Measurements from ENCODE around the gene ERI3.

The ERI3 gene

DNA sequence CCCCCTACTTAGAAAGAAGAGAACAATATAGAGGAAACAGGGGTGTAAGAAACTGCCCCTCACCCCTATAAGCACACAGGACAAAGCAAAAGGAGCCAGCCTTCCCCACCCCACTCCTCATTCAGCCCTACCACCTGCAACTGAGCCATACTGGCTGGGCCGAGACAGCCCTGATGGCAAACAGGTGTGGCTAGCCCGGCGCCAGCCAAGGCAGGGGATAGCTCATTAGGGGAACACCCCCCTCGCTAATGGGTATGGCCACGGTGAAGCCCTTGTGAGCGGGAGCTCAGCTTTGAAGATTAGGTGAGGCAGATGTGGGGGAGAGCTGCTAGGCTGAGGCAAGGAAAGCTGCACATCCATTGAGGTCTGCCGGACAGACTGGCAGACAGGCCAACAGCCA lies 65.5 kb downstream of the ERI3 start:
- no peaks in the 10 kb centered on the region for H3K9me3 ChIP-seq (ENCODE audit: control insufficient read depth, low read length)
- peaks cover 53% of the 10 kb centered on the region for H3K4me1 ChIP-seq (ENCODE audit: control insufficient read depth, insufficient read depth, low read length)
- H3K27me3 ChIP-seq (ENCODE audit: control insufficient read depth, insufficient read depth, low read length): no peaks in the 10 kb centered on the region
- H3K4me3 ChIP-seq (ENCODE audit: low read length): no peak overlapping the region
- H3K9ac ChIP-seq (ENCODE audit: low read length): peak overlapping the region; percentile 14
- H3K36me3 ChIP-seq (ENCODE audit: control insufficient read depth, insufficient read depth, low read length): peaks cover 6% of the 10 kb centered on the region

DNA sequence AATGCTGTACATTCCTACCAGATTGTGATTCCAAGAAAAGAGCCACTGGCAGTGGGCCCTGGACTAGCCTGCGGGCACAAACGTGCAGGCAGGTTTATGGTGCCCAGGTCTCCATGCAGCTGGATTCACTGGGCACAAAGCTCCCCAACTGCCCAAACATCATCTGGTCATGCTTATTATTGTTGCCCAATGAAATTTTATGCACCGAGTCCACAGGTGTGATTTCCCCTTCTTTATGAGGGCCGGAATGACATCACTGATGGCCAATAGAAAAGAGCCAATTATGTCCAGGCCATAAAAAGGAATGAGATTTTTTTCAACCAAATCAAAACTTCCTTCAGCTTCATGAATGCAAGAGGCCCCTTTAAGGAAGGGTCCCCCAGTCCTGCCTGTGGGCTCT lies 66.2 kb downstream of the ERI3 start:
- Histone ChIP-seq H3K4me1 (ENCODE audit: control insufficient read depth, insufficient read depth, low read length) (peaks cover 53% of the 10 kb centered on the region), H3K9ac (ENCODE audit: low read length) (peak overlapping the region; percentile 14), H3K36me3 (ENCODE audit: control insufficient read depth, insufficient read depth, low read length) (peaks cover 6% of the 10 kb centered on the region), H3K4me3 (ENCODE audit: low read length) (no peak overlapping the region), H3K9me3 (ENCODE audit: control insufficient read depth, low read length) (no peaks in the 10 kb centered on the region), H3K27me3 (ENCODE audit: control insufficient read depth, insufficient read depth, low read length) (no peaks in the 10 kb centered on the region)

DNA sequence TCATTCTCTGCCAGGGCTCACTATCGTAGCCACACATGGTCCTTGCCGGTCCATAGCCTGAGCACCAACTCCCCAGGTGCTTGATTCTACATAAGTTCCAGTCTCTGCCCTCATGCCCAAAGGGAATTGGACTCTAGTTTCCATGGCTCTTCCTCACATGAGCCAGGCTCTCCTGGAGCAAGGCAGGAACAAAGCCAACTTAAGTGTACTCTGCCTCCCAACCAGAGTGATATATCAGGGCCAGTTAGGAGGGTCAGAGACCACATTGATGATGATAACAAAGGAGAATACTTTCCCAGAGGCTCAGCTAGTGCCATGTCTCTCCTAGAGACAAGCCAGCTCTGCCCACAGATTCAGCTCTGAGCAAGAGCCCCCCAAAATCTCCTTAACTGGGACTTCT lies 70.9 kb downstream of the ERI3 start:
- Histone ChIP-seq H3K27me3 (ENCODE audit: control insufficient read depth, insufficient read depth, low read length) (no peaks in the 10 kb centered on the region), H3K9ac (ENCODE audit: low read length) (no peak overlapping the region), H3K36me3 (ENCODE audit: control insufficient read depth, insufficient read depth, low read length) (peaks cover 6% of the 10 kb centered on the region), H3K4me1 (ENCODE audit: control insufficient read depth, insufficient read depth, low read length) (peaks cover 43% of the 10 kb centered on the region), H3K9me3 (ENCODE audit: control insufficient read depth, low read length) (no peaks in the 10 kb centered on the region), H3K4me3 (ENCODE audit: low read length) (no peak overlapping the region)

DNA sequence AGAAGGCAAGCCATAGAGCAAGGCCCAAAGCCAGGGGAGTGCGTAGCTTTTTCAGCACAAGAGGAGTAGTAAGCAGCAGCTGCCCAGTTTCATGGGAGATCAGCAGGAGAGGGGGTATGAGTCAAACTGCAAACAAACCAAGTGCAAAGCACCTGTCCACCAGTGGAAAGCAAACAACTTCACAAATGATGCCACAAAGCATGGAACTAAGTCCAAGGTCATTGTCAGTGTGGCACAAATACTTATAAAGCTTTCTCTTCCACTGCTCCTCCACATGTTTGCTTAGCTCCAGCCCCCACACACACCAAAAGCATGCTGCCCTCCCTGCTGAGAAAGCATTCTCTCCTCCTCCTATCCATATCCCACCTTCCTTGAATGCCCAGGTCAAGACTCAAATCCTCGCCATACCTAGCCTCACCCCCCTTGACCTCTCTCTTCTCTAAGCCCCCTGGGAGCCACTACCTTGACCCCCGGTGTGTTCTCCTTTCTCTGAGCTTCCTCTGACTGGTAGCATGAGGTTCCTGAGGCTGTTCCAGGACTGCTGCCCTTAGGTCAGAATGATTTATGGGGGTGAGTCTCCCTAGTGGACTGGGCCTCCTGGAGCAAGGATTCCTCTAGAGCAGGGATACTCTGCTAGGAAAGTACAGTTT lies 71.4 kb downstream of the ERI3 start:
- H3K4me3 ChIP-seq (ENCODE audit: low read length): no peak overlapping the region

DNA sequence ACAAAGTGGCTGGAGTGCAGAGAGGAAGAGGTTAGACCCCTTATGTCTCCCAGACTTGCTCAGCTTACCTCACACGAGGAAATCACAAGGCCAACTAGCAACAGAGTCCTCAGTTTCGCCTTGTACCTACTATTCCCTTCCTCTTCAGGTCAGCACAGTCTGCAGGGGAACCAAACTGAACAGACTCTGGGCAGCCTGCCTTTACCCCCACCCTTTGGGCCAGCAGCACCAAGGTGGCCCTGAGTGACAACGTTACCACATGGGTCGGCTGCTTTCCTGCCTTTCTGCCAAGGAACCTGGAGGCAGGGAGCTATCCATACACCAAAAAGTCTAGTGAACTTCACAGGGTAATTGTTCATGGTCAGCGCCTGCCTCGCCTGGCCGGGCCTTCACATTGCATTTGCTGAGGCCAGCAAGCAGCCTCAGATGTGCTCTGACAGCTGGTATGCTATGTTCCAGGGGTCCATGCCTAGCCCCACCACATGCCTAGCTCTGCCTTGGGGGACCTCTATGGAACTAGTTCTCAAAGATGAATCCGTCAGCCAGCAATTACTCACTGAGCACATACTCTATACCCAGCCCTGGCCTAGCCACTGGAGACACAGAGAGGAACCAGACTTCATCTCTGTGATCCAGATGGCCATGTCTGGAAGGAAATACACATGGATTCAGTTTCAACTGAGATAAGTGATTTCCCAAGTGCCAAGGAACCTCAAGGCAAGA lies 72.2 kb downstream of the ERI3 start:
- H3K4me3 ChIP-seq (ENCODE audit: low read length): no peak overlapping the region
- peaks cover under 1% of the 10 kb centered on the region for H3K36me3 ChIP-seq (ENCODE audit: control insufficient read depth, insufficient read depth, low read length)
- no peaks in the 10 kb centered on the region for H3K27me3 ChIP-seq (ENCODE audit: control insufficient read depth, insufficient read depth, low read length)
- H3K9ac ChIP-seq (ENCODE audit: low read length): no peak overlapping the region
- peaks cover 30% of the 10 kb centered on the region for H3K4me1 ChIP-seq (ENCODE audit: control insufficient read depth, insufficient read depth, low read length)
- H3K9me3 ChIP-seq (ENCODE audit: control insufficient read depth, low read length): no peaks in the 10 kb centered on the region

More for the DNA sequence above, 71.4 kb downstream of the ERI3 start:
- Histone ChIP-seq H3K27me3 (ENCODE audit: control insufficient read depth, insufficient read depth, low read length) (no peaks in the 10 kb centered on the region), H3K4me1 (ENCODE audit: control insufficient read depth, insufficient read depth, low read length) (peaks cover 38% of the 10 kb centered on the region), H3K9me3 (ENCODE audit: control insufficient read depth, low read length) (no peaks in the 10 kb centered on the region), H3K36me3 (ENCODE audit: control insufficient read depth, insufficient read depth, low read length) (peaks cover 6% of the 10 kb centered on the region), H3K9ac (ENCODE audit: low read length) (no peak overlapping the region)

DNA sequence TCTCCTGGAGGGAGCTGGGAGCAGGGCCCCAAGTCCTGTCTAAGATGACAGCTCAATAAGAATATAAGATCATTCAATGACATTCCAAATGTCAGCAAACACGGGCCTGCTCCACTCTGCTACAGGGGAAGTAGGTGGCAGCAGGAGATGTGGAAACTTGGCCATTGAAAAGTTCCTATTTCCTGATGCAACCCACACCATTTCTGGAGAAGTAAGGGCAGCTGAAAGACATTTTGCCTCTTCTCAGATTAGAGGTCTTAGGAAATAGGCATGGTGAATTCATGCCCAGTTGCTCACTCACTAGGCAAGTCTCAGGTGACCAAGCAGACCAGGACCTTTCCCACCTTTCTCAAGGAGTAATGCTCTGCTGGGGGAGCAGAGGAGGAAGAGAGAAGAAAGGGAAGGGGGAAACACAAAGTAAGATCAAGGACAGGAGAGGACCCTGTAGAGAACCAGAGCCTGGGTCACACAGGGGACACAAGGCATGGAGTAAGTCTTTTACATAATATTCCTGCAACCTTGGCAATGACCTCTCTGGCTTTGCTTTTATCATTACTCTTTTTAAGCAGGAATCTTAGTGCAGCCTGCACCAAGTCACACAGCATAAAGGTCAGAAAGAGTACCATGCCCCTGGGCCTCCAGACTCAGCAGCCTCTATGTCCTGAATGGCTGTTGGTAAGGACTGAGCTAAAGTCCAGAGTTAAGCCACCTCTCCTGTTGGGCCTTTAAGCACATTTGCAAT lies 72.9 kb downstream of the ERI3 start:
- no peaks in the 10 kb centered on the region for H3K27me3 ChIP-seq (ENCODE audit: control insufficient read depth, insufficient read depth, low read length)
- H3K9ac ChIP-seq (ENCODE audit: low read length): no peak overlapping the region
- H3K4me3 ChIP-seq (ENCODE audit: low read length): no peak overlapping the region
- H3K9me3 ChIP-seq (ENCODE audit: control insufficient read depth, low read length): no peaks in the 10 kb centered on the region
- H3K36me3 ChIP-seq (ENCODE audit: control insufficient read depth, insufficient read depth, low read length): no peaks in the 10 kb centered on the region
- peaks cover 31% of the 10 kb centered on the region for H3K4me1 ChIP-seq (ENCODE audit: control insufficient read depth, insufficient read depth, low read length)

DNA sequence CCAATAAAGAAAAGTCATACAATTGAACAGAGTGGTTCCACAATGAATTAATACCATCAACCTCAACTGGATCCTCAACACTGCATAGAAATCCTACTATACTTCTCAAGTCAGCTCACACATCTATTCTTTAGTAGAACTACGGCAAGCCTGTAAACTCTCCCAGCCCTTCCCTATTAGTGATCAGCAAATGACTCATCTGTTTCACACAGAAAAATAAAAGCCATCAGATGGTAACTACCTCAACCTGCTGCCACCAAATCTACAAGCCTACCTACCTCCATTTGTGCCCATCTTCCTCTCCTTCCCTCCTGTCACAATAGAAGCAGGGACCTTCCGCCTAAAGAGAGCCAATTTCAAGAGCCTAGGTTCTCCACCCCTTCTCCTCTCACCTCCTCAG lies 78.2 kb downstream of the ERI3 start:
- no peak overlapping the region for H3K4me3 ChIP-seq (ENCODE audit: low read length)
- no peaks in the 10 kb centered on the region for H3K27me3 ChIP-seq (ENCODE audit: control insufficient read depth, insufficient read depth, low read length)
- no peaks in the 10 kb centered on the region for H3K9me3 ChIP-seq (ENCODE audit: control insufficient read depth, low read length)
- H3K9ac ChIP-seq (ENCODE audit: low read length): no peak overlapping the region
- peaks cover 10% of the 10 kb centered on the region for H3K4me1 ChIP-seq (ENCODE audit: control insufficient read depth, insufficient read depth, low read length)
- H3K36me3 ChIP-seq (ENCODE audit: control insufficient read depth, insufficient read depth, low read length): no peaks in the 10 kb centered on the region

DNA sequence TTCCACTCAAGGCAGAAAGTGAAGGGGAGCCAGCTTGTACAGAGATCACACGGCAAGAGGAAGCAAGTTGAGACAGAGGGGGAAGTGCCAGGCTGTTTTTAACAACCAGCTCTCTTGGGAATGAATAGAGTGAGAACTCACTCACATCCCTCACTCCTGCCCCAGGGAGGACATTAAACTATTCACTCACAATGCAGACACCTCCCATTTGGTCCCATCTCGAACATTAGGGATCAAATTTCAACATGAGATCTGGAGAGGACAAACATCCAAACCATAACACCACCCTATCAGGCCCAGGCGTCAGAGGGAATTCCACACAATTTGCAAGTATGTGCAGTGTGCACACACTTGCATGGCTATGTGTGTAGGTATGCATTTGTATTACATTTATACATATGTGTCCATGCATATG lies 79.1 kb downstream of the ERI3 start:
- Histone ChIP-seq H3K4me3 (ENCODE audit: low read length) (no peak overlapping the region), H3K36me3 (ENCODE audit: control insufficient read depth, insufficient read depth, low read length) (no peaks in the 10 kb centered on the region), H3K27me3 (ENCODE audit: control insufficient read depth, insufficient read depth, low read length) (no peaks in the 10 kb centered on the region), H3K9me3 (ENCODE audit: control insufficient read depth, low read length) (no peaks in the 10 kb centered on the region), H3K4me1 (ENCODE audit: control insufficient read depth, insufficient read depth, low read length) (peaks cover 10% of the 10 kb centered on the region), H3K9ac (ENCODE audit: low read length) (no peak overlapping the region)

DNA sequence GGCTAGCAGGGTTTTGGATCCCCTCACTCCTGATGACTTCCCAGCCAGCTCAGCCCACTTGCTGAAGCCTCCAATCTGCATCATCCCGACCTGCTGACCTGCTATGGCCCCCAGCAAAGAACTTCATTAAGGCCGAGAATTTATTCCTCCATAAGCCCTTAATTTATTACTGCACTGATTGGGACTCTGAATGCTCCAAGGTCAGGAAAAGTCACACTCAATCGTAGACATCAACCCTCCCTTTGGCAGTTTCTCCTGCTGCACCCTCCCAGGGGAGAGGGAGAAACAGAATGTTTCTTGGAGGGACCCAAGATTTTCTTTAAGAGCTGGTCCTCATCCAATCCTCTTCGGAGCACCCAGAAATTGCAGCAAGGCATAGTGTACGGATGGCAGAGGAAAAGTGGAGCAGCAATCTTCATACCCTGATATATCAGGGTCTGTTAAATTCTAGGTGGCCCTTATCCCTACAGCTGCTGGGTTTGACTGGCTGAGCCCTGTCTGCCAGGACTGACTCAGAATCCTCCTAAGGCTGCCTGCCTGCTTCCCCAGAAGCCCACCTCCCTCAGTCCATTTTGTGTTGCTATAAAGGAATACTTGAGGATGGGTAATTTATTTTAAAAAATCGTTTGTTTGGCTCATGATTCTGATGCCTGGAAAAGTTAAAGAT lies 79.6 kb downstream of the ERI3 start:
- no peaks in the 10 kb centered on the region for H3K36me3 ChIP-seq (ENCODE audit: control insufficient read depth, insufficient read depth, low read length)
- peaks cover 10% of the 10 kb centered on the region for H3K4me1 ChIP-seq (ENCODE audit: control insufficient read depth, insufficient read depth, low read length)
- no peak overlapping the region for H3K9ac ChIP-seq (ENCODE audit: low read length)
- no peak overlapping the region for H3K4me3 ChIP-seq (ENCODE audit: low read length)
- no peaks in the 10 kb centered on the region for H3K9me3 ChIP-seq (ENCODE audit: control insufficient read depth, low read length)
- H3K27me3 ChIP-seq (ENCODE audit: control insufficient read depth, insufficient read depth, low read length): no peaks in the 10 kb centered on the region

DNA sequence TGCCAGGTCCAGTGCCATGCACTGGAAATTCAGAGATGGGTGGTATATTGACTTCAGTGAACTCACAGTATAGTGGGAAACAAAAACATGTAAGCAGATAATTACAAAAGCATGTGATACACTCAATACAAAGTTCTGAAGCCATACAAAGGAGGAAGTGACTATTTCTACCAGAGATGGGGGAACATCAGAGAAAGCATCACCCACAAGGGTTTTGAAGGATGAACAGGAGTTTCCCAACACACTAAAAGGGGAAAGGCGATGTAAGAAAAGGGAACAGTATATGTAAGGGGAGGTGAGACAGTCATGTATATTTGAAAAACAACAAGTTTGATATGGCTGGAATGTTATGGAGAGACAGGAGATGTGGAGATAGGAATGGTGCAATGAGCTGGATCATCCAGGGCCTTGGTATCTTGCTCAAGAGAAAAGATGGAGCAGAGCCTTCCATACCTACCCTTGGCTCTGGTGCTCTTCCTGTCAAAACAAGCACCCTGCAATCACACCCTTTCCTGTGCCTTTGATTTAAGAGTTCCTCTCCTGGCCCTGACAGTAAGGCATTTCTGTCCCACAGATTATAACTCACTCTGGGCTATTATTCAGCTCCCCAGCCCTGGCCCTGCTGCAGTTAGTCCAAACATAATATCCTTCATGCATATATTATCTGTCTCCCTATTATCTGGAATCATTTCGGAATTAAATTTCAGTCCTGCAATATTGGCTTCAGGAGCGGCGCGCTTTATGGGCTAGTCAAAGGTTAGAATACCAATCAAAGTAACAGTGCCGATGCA lies 81.3 kb downstream of the ERI3 start:
- peaks cover 11% of the 10 kb centered on the region for H3K4me1 ChIP-seq (ENCODE audit: control insufficient read depth, insufficient read depth, low read length)
- no peak overlapping the region for H3K9ac ChIP-seq (ENCODE audit: low read length)
- no peaks in the 10 kb centered on the region for H3K36me3 ChIP-seq (ENCODE audit: control insufficient read depth, insufficient read depth, low read length)
- H3K9me3 ChIP-seq (ENCODE audit: control insufficient read depth, low read length): no peaks in the 10 kb centered on the region
- H3K4me3 ChIP-seq (ENCODE audit: low read length): no peak overlapping the region
- H3K27me3 ChIP-seq (ENCODE audit: control insufficient read depth, insufficient read depth, low read length): no peaks in the 10 kb centered on the region

DNA sequence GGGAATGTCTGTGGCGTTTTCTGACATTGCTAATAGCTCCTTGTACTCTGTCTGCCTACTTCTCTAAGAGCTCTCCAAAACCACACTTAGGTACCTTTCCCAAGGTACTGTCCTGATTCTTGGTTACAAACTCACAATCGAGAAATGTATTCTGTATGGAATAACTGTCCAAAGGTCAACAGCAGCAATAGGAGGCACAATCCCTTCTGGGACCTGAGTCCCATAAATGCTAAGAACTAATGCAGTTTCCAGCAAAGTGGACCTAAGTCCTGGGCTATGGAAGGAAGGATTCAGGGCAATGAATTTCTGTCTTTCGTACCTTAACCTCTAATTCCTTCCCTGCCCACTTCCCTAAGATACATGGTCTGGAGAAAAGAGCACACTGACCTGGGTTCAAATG lies 82.1 kb downstream of the ERI3 start:
- Histone ChIP-seq H3K9me3 (ENCODE audit: control insufficient read depth, low read length) (no peaks in the 10 kb centered on the region), H3K4me3 (ENCODE audit: low read length) (no peak overlapping the region), H3K27me3 (ENCODE audit: control insufficient read depth, insufficient read depth, low read length) (no peaks in the 10 kb centered on the region), H3K4me1 (ENCODE audit: control insufficient read depth, insufficient read depth, low read length) (peaks cover 19% of the 10 kb centered on the region), H3K9ac (ENCODE audit: low read length) (no peak overlapping the region), H3K36me3 (ENCODE audit: control insufficient read depth, insufficient read depth, low read length) (no peaks in the 10 kb centered on the region)
